Stomach smooth muscle (tissue), 2 donors: ENCODE measurements around the gene ADGRL3.

Source experiments
- H3K27ac ChIP-seq: one replicate; pipeline ENCODE4 v1.7.0; 2013; ENCODE audit warnings: mild to moderate bottlenecking, low read length, inconsistent platforms
- H3K27me3 ChIP-seq, 2 donors: one replicate each; pipeline ENCODE4 v1.7.0; 2013; ENCODE audit warnings: low read length in 2 of 2; ENCODE audit not compliant: insufficient read depth in 2 of 2, control insufficient read depth in 1 of 2
- H3K36me3 ChIP-seq, 2 donors: one replicate each; pipeline ENCODE4 v1.7.0; 2013; ENCODE audit warnings: low read length in 2 of 2; ENCODE audit not compliant: control insufficient read depth in 2 of 2, insufficient read depth in 2 of 2
- H3K4me1 ChIP-seq: one replicate; pipeline ENCODE4 v1.7.0; 2013; ENCODE audit warnings: low read length; ENCODE audit not compliant: control insufficient read depth, insufficient read depth
- H3K4me3 ChIP-seq, 2 donors: one replicate each; pipeline ENCODE4 v1.7.0; 2013; ENCODE audit warnings: low read length in 2 of 2
- H3K9ac ChIP-seq, 2 donors: one replicate each; pipeline ENCODE4 v1.7.0; 2013; ENCODE audit warnings: low read length in 2 of 2, mild to moderate bottlenecking in 1 of 2
- H3K9me3 ChIP-seq, 2 donors: one replicate each; pipeline ENCODE4 v1.7.0; 2013; ENCODE audit warnings: low read length in 2 of 2; ENCODE audit not compliant: control insufficient read depth in 2 of 2
- donor health status: healthy.
- donor health status: Pancreatic carcinoma.

ADGRL3 gene

DNA sequence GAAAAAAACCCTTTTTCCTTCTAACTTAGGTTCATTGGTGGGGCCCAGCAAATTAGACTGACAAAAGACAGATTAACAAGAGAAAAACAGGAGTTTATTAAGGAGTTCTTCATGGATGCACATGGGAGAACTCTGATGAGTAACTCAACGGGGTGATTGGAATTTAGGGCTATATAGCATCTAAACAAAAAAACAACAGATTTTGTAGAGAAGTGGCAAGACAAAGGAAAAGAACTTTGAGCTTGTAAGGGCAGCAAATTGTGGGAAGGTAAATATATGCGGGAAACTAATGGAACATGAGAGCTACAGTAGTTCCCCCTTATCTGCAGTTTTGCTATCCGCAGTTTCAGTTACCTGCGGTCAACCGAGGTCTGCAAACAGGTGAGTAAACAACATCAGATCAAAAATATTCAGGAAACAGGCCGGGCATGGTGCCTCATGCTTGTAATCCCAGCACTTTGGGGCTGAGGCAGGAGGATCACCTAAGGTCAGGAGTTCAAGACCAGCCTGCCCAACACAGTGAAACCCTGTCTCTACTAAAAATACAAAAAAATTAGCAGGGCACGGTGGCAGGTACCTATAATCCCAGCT lies 573.6 kb downstream of the ADGRL3 start:
- no peaks in the 10 kb centered on the region for H3K4me1 ChIP-seq
- H3K27ac ChIP-seq = no peak overlapping the region
- no peaks in the 10 kb centered on the region for H3K9me3 ChIP-seq
- no peaks in the 10 kb centered on the region for H3K27me3 ChIP-seq
- no peaks in the 10 kb centered on the region for H3K36me3 ChIP-seq
- H3K9ac ChIP-seq = no peak overlapping the region
- no peak overlapping the region for H3K4me3 ChIP-seq

DNA sequence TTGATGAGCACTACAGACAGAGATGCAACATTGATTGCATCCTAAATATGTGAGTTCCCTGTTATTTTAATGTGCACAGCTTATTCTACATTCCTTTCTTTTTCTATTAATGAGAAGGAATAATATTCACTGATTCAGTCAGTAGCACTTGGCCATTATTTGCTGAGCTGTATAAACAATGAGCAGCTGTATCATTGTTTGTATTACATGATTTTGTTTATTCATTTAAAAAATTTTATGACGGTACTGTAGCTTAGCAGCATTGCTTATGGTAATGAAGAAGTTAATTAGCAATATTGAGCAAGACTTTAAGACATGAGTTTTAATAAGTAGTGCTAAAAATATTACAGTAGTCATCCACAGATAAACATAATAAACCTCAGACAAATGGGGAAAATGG lies 582.0 kb downstream of the ADGRL3 start:
- no peaks in the 10 kb centered on the region for H3K27me3 ChIP-seq
- H3K4me3 ChIP-seq = no peak overlapping the region
- H3K9ac ChIP-seq = no peak overlapping the region
- H3K9me3 ChIP-seq = no peaks in the 10 kb centered on the region
- no peaks in the 10 kb centered on the region for H3K4me1 ChIP-seq
- no peaks in the 10 kb centered on the region for H3K36me3 ChIP-seq
- H3K27ac ChIP-seq = no peak overlapping the region

DNA sequence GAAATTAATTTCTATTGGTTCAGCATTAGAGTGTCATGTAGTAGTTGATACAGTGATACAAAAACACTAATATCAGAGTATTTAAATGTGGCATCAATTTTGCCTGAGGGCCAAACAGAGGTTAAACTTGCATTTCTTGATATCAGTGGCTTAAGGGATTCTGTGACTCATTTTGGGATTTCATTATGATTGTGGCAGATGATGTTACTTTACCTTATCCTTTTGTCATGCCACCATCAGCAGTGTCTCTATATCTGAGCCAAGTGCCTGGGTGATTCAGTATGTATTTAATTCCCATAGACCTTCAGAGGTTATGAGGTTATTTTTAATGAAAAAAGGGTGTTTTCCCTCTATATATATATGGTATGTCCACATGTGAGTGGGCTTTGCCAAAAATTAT lies 582.9 kb downstream of the ADGRL3 start:
- H3K36me3 ChIP-seq = no peaks in the 10 kb centered on the region
- H3K9me3 ChIP-seq = no peaks in the 10 kb centered on the region
- H3K4me3 ChIP-seq = no peak overlapping the region
- H3K9ac ChIP-seq = no peak overlapping the region
- no peak overlapping the region for H3K27ac ChIP-seq
- H3K27me3 ChIP-seq = no peaks in the 10 kb centered on the region
- H3K4me1 ChIP-seq = no peaks in the 10 kb centered on the region

DNA sequence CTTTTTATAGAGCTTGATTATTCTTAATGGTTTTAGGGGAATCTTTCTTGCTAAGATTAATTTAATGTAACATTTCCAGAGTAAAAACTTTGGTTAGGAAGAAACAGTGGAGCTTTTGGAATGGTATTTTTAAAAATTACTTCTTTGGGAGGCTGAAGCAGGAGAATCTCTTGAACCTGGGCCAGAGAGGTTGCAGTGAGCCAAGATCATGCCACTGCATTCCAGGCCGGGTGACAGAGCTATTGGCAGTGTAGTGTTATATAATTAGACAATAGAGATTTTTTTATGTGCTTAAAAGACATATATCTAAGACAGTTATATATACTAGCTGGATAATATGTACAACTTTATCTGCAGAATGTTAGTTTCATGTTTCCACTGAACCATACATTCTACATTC lies 585.6 kb downstream of the ADGRL3 start:
- no peaks in the 10 kb centered on the region for H3K9me3 ChIP-seq
- no peaks in the 10 kb centered on the region for H3K4me1 ChIP-seq
- H3K27ac ChIP-seq = no peak overlapping the region
- no peaks in the 10 kb centered on the region for H3K27me3 ChIP-seq
- H3K4me3 ChIP-seq = no peak overlapping the region
- H3K9ac ChIP-seq = no peak overlapping the region
- H3K36me3 ChIP-seq = no peaks in the 10 kb centered on the region

DNA sequence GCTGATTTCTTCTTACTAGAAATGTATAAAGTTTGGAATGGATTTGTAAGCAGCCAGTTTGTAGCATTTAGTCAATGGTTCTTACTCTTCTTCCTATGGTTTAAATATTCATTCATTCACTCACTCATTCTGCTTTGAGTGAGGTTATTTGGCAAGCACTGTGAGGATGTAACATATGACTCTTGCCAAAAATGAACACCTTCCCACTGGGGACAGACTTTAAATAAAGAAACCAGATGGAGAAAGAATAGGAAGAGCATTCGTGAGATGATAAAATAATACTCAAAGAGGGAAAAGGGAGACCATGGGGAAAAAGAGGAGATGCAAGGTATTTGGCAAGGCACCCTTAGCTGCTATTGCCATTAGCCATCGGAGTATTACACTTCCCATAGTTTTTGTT lies 586.1 kb downstream of the ADGRL3 start:
- Histone ChIP-seq H3K9me3 (no peaks in the 10 kb centered on the region), H3K27me3 (no peaks in the 10 kb centered on the region), H3K4me3 (no peak overlapping the region), H3K9ac (no peak overlapping the region), H3K4me1 (no peaks in the 10 kb centered on the region), H3K27ac (no peak overlapping the region), H3K36me3 (no peaks in the 10 kb centered on the region)

DNA sequence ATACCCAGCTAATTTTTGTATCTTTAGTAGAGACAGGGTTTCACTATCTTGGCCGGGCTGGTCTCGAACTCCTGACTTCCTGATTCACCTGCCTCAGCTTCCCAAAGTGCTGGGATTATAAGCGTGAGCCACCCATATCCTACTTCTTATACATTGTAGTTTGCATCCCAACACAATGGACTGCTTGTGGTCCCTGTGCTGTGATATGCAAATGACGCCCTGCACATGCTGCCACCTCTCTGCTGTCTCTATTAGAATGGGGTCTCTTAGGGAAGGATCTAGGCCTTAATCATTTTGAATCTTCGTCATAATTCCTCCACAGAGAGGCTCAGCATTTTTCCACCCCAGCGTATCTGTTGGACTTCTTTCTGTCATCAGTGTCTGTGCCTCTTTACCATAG lies 595.9 kb downstream of the ADGRL3 start:
- H3K9ac ChIP-seq = no peak overlapping the region
- H3K36me3 ChIP-seq = no peaks in the 10 kb centered on the region
- no peaks in the 10 kb centered on the region for H3K9me3 ChIP-seq
- no peaks in the 10 kb centered on the region for H3K27me3 ChIP-seq
- no peak overlapping the region for H3K27ac ChIP-seq
- no peaks in the 10 kb centered on the region for H3K4me1 ChIP-seq
- no peak overlapping the region for H3K4me3 ChIP-seq

DNA sequence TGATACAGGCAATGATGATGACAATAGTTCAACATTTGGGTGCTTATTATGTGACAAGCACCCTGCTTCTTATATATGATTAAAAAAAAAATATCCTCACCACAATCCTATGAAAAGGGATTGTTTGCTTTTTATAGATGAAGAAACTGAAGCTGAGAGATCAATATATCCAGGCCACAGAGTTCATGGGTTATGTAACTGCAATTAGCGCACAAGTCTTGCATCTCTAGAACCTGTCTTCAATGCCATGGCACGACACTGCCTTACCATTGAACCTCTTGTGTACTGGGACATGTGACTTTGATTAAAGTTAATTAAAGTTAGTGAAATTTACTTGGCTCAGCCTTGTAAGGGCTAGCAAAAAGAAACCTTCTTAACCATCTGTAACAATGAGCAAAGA lies 599.7 kb downstream of the ADGRL3 start:
- Histone ChIP-seq H3K4me1 (no peaks in the 10 kb centered on the region), H3K27me3 (no peaks in the 10 kb centered on the region), H3K9me3 (no peaks in the 10 kb centered on the region), H3K27ac (no peak overlapping the region), H3K4me3 (no peak overlapping the region), H3K36me3 (no peaks in the 10 kb centered on the region), H3K9ac (no peak overlapping the region)

DNA sequence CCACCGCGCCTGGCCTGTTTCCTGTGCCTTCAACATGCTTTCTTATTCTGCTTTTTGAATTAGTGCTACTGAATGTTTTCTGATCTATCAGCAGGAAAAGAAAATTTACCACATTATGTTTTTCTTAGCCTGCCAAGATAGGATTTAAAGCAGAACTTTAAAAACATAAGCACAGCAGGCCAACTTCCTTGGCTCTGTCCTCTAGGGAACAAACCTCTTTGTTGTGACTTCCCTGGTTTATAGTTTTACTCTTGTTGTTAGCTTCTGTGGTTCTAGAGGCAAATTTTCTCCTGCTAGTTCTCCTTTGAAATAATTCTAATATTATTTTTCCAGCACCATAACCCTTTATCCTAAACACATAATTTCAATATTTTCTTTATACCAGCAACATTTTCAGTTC lies 605.1 kb downstream of the ADGRL3 start:
- no peaks in the 10 kb centered on the region for H3K27me3 ChIP-seq

DNA sequence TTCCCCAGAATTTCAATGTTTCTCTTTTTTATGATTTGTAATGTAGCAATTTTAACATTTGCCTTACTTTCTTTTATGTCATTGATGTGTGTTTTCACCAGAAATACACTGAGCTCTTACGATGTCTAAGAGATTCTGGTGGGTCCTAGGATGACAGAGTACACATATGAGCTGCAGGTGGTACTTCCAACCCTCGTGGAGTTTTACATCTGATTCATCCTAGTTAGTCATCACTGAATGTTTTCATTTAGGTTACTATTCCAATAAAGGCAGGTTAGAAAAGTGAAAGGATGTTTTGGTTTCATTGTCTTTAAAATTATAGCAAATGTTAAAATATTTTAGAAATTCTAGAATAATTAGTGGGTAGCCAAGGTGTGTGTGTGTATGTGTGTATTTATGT lies 605.9 kb downstream of the ADGRL3 start:
- no peak overlapping the region for H3K9ac ChIP-seq
- no peak overlapping the region for H3K27ac ChIP-seq
- no peaks in the 10 kb centered on the region for H3K27me3 ChIP-seq
- no peak overlapping the region for H3K4me3 ChIP-seq
- H3K9me3 ChIP-seq = no peaks in the 10 kb centered on the region
- no peaks in the 10 kb centered on the region for H3K4me1 ChIP-seq
- H3K36me3 ChIP-seq = no peaks in the 10 kb centered on the region

More for the DNA sequence above, 605.1 kb downstream of the ADGRL3 start:
- Histone ChIP-seq H3K4me3 (no peak overlapping the region), H3K9ac (no peak overlapping the region), H3K27ac (no peak overlapping the region), H3K4me1 (no peaks in the 10 kb centered on the region), H3K36me3 (no peaks in the 10 kb centered on the region), H3K9me3 (no peaks in the 10 kb centered on the region)

DNA sequence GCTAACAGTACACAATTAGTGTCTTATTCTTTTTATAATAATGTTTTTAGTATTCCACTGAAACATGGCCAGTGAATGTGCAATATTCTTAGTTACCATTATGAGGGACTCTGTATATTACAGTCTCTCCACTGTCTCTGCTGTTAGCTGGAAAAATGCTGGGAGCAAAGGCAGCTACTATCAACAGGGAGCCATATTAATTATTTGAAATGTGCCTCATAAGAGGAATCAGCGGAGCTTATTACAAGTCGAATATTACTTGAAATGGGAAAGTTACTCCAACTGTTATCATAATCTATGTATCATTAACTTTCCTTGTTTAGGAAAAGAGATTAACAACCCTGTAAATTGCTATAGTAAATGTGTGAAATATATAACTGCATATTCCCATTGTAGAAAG lies 612.0 kb downstream of the ADGRL3 start:
- Histone ChIP-seq H3K4me1 (no peaks in the 10 kb centered on the region), H3K36me3 (no peaks in the 10 kb centered on the region), H3K9ac (no peak overlapping the region), H3K4me3 (no peak overlapping the region), H3K27ac (no peak overlapping the region), H3K9me3 (peaks cover 0 to under 1% of the 10 kb centered on the region in 2 donors), H3K27me3 (no peaks in the 10 kb centered on the region)

DNA sequence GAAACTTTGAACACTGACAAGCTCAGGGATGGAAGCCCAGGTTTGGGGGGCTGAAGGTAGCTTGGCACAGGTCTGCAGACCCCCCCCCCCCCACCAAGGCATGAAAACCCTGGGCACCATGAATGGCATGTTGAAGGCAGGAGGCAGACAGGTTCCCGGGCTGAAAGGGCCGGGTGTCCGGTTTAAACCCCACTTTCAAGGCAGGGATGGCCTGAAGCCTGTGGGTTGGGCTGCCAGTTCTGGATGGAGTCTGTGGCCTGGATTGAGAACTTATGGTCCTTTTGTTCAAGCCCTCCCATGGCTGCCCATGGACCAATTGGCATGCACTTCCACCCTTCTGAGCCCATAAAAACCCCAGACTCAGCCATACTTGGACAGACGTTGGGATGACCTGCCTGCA lies 616.9 kb downstream of the ADGRL3 start:
- H3K4me1 ChIP-seq = no peaks in the 10 kb centered on the region
- H3K27ac ChIP-seq = no peak overlapping the region
- no peaks in the 10 kb centered on the region for H3K27me3 ChIP-seq
- no peaks in the 10 kb centered on the region for H3K36me3 ChIP-seq
- peaks cover 0 to 3% of the 10 kb centered on the region in 2 donors for H3K9me3 ChIP-seq
- no peak overlapping the region for H3K4me3 ChIP-seq
- no peak overlapping the region for H3K9ac ChIP-seq
